Measurements from ENCODE around the gene HMCN1. TPM values are rescaled to one million over a fixed set of nuclear protein-coding genes. Genes with fewer than 3 reads are reported as not detected.

The HMCN1 gene
- total and polyA plus RNA-seq, 12 donors: 0.56 to 5.8 (median 2.7) TPM

- no peaks in the 10 kb centered on the region for H3K27me3 ChIP-seq
- no peak for DNase-seq
- H3K27ac ChIP-seq: no peak overlapping the region
- no peaks in the 10 kb centered on the region for H3K9me3 ChIP-seq (replicated peaks in 1 of 3)
- no peaks in the 10 kb centered on the region for H3K36me3 ChIP-seq (replicated peaks in 1 of 2)
- 66 to 86% (median 83%) methylated on average over 2 of the region's 2 CpGs for WGBS, 4 donors
- peaks cover 0 to 5% of the 10 kb centered on the region in 2 donors for H3K4me1 ChIP-seq (replicated peaks in 1 of 2)
- H3K4me3 ChIP-seq: no peak overlapping the region
- intact Hi-C loops (cut with DNase I): no loop called here
- TF ChIP-seq CTCF (IDR thresholded peaks at IDR 0.05): no peak
Observed at GRCh38 chr1:186149591-186149990, 415.4 kb downstream of the HMCN1 start.

- WGBS, 4 donors: 61 to 74% (median 67%) methylated on average over 3 of the region's 3 CpGs
- intact Hi-C loops (cut with DNase I): no loop called here
Observed at GRCh38 chr1:186152227-186152619, 418.0 kb downstream of the HMCN1 start.

GRCh38 chr1:186152620-186153239, 418.5 kb downstream of the HMCN1 start:
- Histone ChIP-seq H3K9me3 (replicated peaks in 1 of 3) (no peaks in the 10 kb centered on the region), H3K27ac (no peak overlapping the region), H3K27me3 (no peaks in the 10 kb centered on the region), H3K4me3 (no peak overlapping the region), H3K4me1 (replicated peaks in 1 of 2) (peaks cover 0 to 5% of the 10 kb centered on the region in 2 donors), H3K36me3 (replicated peaks in 1 of 2) (no peaks in the 10 kb centered on the region)
- no peak for TF ChIP-seq CTCF (IDR thresholded peaks at IDR 0.05)
- TF ChIP-seq POLR2A (IDR thresholded peaks at IDR 0.05): no peak
- 42 to 64% (median 48%) methylated on average over 5 of the region's 5 CpGs for WGBS, 4 donors
- intact Hi-C loops (cut with DNase I): no loop called here
- no peak for DNase-seq

More at GRCh38 chr1:186152227-186152619, 418.0 kb downstream of the HMCN1 start:
- Histone ChIP-seq H3K4me1 (replicated peaks in 1 of 2) (peaks cover 0 to 5% of the 10 kb centered on the region in 2 donors), H3K36me3 (replicated peaks in 1 of 2) (no peaks in the 10 kb centered on the region), H3K9me3 (replicated peaks in 1 of 3) (no peaks in the 10 kb centered on the region), H3K4me3 (no peak overlapping the region), H3K27ac (no peak overlapping the region), H3K27me3 (no peaks in the 10 kb centered on the region)
- TF ChIP-seq CTCF (IDR thresholded peaks at IDR 0.05) (no peak), POLR2A (IDR thresholded peaks at IDR 0.05) (no peak)
- no peak for DNase-seq

- TF ChIP-seq POLR2A (IDR thresholded peaks at IDR 0.05) (no peak), CTCF (IDR thresholded peaks at IDR 0.05) (no peak)
- no peaks in the 10 kb centered on the region for H3K27me3 ChIP-seq
- no peaks in the 10 kb centered on the region for H3K36me3 ChIP-seq (replicated peaks in 1 of 2)
- no peak overlapping the region for H3K4me3 ChIP-seq
- 52 to 63% (median 56%) methylated on average over 1 of the region's 1 CpG for WGBS, 4 donors
- H3K27ac ChIP-seq: no peak overlapping the region
- intact Hi-C loops (cut with DNase I): no loop called here
- DNase-seq: no peak
- no peaks in the 10 kb centered on the region for H3K9me3 ChIP-seq (replicated peaks in 1 of 3)
- peaks cover 0 to 5% of the 10 kb centered on the region in 2 donors for H3K4me1 ChIP-seq (replicated peaks in 1 of 2)
Observed at GRCh38 chr1:186154651-186155050, 420.5 kb downstream of the HMCN1 start.

Measured in adrenal gland (tissue), 12 donors.